ENCODE measurements around the gene TUBA4B. TPM values are rescaled to one million over a fixed set of nuclear protein-coding genes. Genes with fewer than 3 reads are reported as not detected.

The TUBA4B gene
- total and polyA plus RNA-seq, 2 donors (not counting 3 experiments of a cell fraction or from before 2014, with no cell fraction given): not detected

- POLR2A ChIA-PET: no interaction called here
- H3K4me1 ChIP-seq (ENCODE audit: control insufficient read depth, extremely low read depth, insufficient read depth, low read length): no peaks in the 10 kb centered on the region
- H3K9me3 ChIP-seq (replicated peaks; ENCODE audit: control insufficient read depth, insufficient read depth, low read length): no peaks in the 10 kb centered on the region
- no peak overlapping the region for H3K4me3 ChIP-seq (replicated peaks in 1 of 3; ENCODE audit: insufficient read depth in 1 of 3, low read depth in 1 of 3, low read length in 3 of 3)
- no peaks in the 10 kb centered on the region for H3K9me1 ChIP-seq (replicated peaks; ENCODE audit: control insufficient read depth, extremely low read depth, insufficient read depth, low read length)
- no peak for DNase-seq (ENCODE audit: low read depth, low spot score)
- dilution Hi-C loops (cut with MboI; ENCODE audit: extremely low pct_ligation_motif_present, low sequenced_read_pairs): no loop called here
- no peaks in the 10 kb centered on the region for H3K36me3 ChIP-seq (ENCODE audit: control insufficient read depth in 2 of 2, extremely low read depth in 1 of 2, insufficient read depth in 2 of 2, low read length in 2 of 2)
- TF ChIP-seq POLR2A (IDR thresholded peaks at IDR 0.05; ENCODE audit: low read depth, low read length) (no peak), GATA2 (IDR thresholded peaks at IDR 0.05; ENCODE audit: insufficient read depth, insufficient read length, low read depth, low read length) (no peak), EZH2 (IDR thresholded peaks at IDR 0.05; ENCODE audit: borderline replicate concordance, low read depth, low read length, severe bottlenecking) (no peak), MYC (IDR thresholded peaks at IDR 0.05; ENCODE audit: low read depth, low read length) (no peak), JUN (IDR thresholded peaks at IDR 0.05; ENCODE audit: borderline replicate concordance, insufficient read depth, insufficient read length, low read depth) (no peak), FOS (IDR thresholded peaks at IDR 0.05; ENCODE audit: borderline replicate concordance, insufficient read depth, low read length) (no peak), POLR2AphosphoS5 (IDR thresholded peaks at IDR 0.05; ENCODE audit: insufficient read depth, low read depth, low read length) (no peak)
- TF ChIP-seq, protein P1, sequence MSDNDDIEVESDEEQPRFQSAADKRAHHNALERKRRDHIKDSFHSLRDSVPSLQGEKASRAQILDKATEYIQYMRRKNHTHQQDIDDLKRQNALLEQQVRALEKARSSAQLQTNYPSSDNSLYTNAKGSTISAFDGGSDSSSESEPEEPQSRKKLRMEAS (IDR thresholded peaks at IDR 0.05; ENCODE audit: insufficient read depth, insufficient read length): no peak
- TF ChIP-seq, protein P2, sequence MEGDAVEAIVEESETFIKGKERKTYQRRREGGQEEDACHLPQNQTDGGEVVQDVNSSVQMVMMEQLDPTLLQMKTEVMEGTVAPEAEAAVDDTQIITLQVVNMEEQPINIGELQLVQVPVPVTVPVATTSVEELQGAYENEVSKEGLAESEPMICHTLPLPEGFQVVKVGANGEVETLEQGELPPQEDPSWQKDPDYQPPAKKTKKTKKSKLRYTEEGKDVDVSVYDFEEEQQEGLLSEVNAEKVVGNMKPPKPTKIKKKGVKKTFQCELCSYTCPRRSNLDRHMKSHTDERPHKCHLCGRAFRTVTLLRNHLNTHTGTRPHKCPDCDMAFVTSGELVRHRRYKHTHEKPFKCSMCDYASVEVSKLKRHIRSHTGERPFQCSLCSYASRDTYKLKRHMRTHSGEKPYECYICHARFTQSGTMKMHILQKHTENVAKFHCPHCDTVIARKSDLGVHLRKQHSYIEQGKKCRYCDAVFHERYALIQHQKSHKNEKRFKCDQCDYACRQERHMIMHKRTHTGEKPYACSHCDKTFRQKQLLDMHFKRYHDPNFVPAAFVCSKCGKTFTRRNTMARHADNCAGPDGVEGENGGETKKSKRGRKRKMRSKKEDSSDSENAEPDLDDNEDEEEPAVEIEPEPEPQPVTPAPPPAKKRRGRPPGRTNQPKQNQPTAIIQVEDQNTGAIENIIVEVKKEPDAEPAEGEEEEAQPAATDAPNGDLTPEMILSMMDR (IDR thresholded peaks at IDR 0.05; ENCODE audit: extremely low read depth in 1 of 2, insufficient read depth in 1 of 2, low read depth in 1 of 2, low read length in 2 of 2): no peak
- H3K4me2 ChIP-seq (ENCODE audit: insufficient read depth, low read length): no peak overlapping the region
- FAIRE-seq: no peak
- H3K27ac ChIP-seq (ENCODE audit: insufficient read depth, low read depth, low read length): no peak overlapping the region
- H3K9ac ChIP-seq (replicated peaks; ENCODE audit: extremely low read depth, insufficient read depth, low read length): no peak overlapping the region
- H3K27me3 ChIP-seq (ENCODE audit: control insufficient read depth in 2 of 2, insufficient read depth in 2 of 2, low read length in 2 of 2): peaks cover 7 to 15% of the 10 kb centered on the region in 2 experiments
- H2AFZ ChIP-seq (ENCODE audit: low read depth, low read length): no peak overlapping the region
- no peaks in the 10 kb centered on the region for H4K20me1 ChIP-seq (replicated peaks; ENCODE audit: control insufficient read depth, extremely low read depth, insufficient read depth, low read length)
- H3K79me2 ChIP-seq (ENCODE audit: control insufficient read depth, insufficient read depth, low read length): no peaks in the 10 kb centered on the region
- CTCF ChIA-PET: interaction anchor here (1.0 to 1.8 kb wide), 4 partner anchors 8 to 273 kb away, joined by 3 to 8 read pairs (median 4); no protein-coding TSS in a partner anchor
- no TSS peak for BruUV-seq (replicated peaks)
- intact Hi-C loops (cut with micrococcal nuclease): no loop called here
These were observed 49.4 kb downstream of the TUBA4B start for GRCh38 chr2:219302412-219302968.

Measured in endothelial cell of umbilical vein (primary cell).